A549 (cell line): ENCODE data around the gene RPA1.

Experiments used
- CHD2 ChIP-seq: fragments of 150-350 bp; IDR thresholded peaks from 2 replicates; pipeline ENCODE4 v1.6.1; 2014; ENCODE audit warnings: low read length; ENCODE audit not compliant: partially characterized antibody
- EHMT2 ChIP-seq: fragments of 200-600 bp; sonication (generic); IDR thresholded peaks from 2 replicates; pipeline ENCODE4 v1.6.1; 2016; ENCODE audit warnings: antibody characterized with exemption, low read depth, mild to moderate bottlenecking, moderate library complexity
- EP300 ChIP-seq, 2 experiments: fragments of >200 bp; sonication (Bioruptor Twin); formaldehyde crosslinking; IDR thresholded peaks; 2 replicates in 1 of 2; 3 replicates in 1 of 2; pipeline ENCODE4 v1.6.1; 2016 to 2017
- NFE2L2 ChIP-seq: fragments of 150-350 bp; conservative IDR thresholded peaks from 2 replicates; pipeline ENCODE4 v1.6.1; 2014; ENCODE audit warnings: low read length
- NR3C1 ChIP-seq: fragments of >200 bp; sonication (Bioruptor Twin); formaldehyde crosslinking; IDR thresholded peaks from 3 replicates; pipeline ENCODE4 v1.6.1; 2017
- POLR2A ChIP-seq: IDR thresholded peaks from 2 replicates; pipeline ENCODE4 v1.6.1; 2012; ENCODE audit warnings: mild to moderate bottlenecking, low read length
- POLR2AphosphoS2 ChIP-seq: conservative IDR thresholded peaks from 2 replicates; pipeline ENCODE4 v1.6.1; 2012; ENCODE audit warnings: low read length, improper control_type of control experiment, inconsistent platforms
- RARB ChIP-seq: fragments of 250-450 bp; sonication (Bioruptor Pico); IDR thresholded peaks from 2 replicates; pipeline ENCODE4 v1.8.0; 2021; ENCODE audit warnings: mild to moderate bottlenecking, moderate library complexity
- SMC3 ChIP-seq: fragments of >200 bp; sonication (Bioruptor Twin); formaldehyde crosslinking; IDR thresholded peaks from 3 replicates; pipeline ENCODE4 v1.6.1; 2018; ENCODE audit warnings: inconsistent platforms
- TF ChIP-seq, protein P1 (sequence below): fragments of >200 bp; sonication (Bioruptor Twin); formaldehyde crosslinking; IDR thresholded peaks from 3 replicates; pipeline ENCODE4 v1.5.1; 2016
- TF ChIP-seq, protein P2 (sequence below): fragments of 450-650 bp; IDR thresholded peaks from 2 replicates; pipeline ENCODE4 v1.6.1; 2014; ENCODE audit warnings: antibody characterized with exemption
- TF ChIP-seq, protein P3 (sequence below): fragments of 250-450 bp; sonication (Bioruptor Pico); IDR thresholded peaks from 2 replicates; pipeline ENCODE4 v1.5.0; 2021; ENCODE audit warnings: mild to moderate bottlenecking, moderate library complexity, borderline replicate concordance
- TF ChIP-seq, protein P4 (sequence below): fragments of 150-350 bp; IDR thresholded peaks from 2 replicates; pipeline ENCODE4 v1.6.1; 2014; ENCODE audit warnings: low read depth, mild to moderate bottlenecking, low read length
- TF ChIP-seq, protein P5 (sequence below): fragments of >200 bp; sonication (Bioruptor Twin); formaldehyde crosslinking; IDR thresholded peaks from 3 replicates; pipeline ENCODE4 v1.6.1; 2016

DNA sequence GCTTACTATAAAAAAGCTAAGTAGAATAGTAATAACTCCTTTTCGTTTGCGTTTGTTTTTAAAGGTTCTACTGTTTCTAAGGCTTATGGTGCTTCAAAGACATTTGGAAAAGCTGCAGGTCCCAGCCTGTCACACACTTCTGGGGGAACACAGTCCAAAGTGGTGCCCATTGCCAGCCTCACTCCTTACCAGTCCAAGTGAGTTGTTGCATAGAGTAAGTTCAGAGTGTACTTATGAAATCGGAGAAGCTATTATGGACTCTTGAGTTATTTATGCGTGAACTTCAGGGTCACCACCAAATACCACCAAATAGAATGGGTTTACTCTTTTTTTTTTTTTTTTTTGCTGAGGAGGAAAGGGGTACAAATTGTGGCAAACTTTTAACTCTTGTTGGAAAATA, 45.8 kb downstream of the RPA1 start:
- TF ChIP-seq, protein P1, sequence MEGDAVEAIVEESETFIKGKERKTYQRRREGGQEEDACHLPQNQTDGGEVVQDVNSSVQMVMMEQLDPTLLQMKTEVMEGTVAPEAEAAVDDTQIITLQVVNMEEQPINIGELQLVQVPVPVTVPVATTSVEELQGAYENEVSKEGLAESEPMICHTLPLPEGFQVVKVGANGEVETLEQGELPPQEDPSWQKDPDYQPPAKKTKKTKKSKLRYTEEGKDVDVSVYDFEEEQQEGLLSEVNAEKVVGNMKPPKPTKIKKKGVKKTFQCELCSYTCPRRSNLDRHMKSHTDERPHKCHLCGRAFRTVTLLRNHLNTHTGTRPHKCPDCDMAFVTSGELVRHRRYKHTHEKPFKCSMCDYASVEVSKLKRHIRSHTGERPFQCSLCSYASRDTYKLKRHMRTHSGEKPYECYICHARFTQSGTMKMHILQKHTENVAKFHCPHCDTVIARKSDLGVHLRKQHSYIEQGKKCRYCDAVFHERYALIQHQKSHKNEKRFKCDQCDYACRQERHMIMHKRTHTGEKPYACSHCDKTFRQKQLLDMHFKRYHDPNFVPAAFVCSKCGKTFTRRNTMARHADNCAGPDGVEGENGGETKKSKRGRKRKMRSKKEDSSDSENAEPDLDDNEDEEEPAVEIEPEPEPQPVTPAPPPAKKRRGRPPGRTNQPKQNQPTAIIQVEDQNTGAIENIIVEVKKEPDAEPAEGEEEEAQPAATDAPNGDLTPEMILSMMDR: no peak
- no peak for TF ChIP-seq EP300 (IDR thresholded peaks at IDR 0.05)
- no peak for TF ChIP-seq POLR2AphosphoS2
- TF ChIP-seq, protein P2, sequence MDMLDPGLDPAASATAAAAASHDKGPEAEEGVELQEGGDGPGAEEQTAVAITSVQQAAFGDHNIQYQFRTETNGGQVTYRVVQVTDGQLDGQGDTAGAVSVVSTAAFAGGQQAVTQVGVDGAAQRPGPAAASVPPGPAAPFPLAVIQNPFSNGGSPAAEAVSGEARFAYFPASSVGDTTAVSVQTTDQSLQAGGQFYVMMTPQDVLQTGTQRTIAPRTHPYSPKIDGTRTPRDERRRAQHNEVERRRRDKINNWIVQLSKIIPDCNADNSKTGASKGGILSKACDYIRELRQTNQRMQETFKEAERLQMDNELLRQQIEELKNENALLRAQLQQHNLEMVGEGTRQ: no peak
- TF ChIP-seq NR3C1: no peak
- TF ChIP-seq, protein P3, sequence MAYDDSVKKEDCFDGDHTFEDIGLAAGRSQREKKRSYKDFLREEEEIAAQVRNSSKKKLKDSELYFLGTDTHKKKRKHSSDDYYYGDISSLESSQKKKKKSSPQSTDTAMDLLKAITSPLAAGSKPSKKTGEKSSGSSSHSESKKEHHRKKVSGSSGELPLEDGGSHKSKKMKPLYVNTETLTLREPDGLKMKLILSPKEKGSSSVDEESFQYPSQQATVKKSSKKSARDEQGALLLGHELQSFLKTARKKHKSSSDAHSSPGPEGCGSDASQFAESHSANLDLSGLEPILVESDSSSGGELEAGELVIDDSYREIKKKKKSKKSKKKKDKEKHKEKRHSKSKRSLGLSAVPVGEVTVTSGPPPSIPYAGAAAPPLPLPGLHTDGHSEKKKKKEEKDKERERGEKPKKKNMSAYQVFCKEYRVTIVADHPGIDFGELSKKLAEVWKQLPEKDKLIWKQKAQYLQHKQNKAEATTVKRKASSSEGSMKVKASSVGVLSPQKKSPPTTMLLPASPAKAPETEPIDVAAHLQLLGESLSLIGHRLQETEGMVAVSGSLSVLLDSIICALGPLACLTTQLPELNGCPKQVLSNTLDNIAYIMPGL (CRISPR knock-in tag): no peak
- TF ChIP-seq, protein P4, sequence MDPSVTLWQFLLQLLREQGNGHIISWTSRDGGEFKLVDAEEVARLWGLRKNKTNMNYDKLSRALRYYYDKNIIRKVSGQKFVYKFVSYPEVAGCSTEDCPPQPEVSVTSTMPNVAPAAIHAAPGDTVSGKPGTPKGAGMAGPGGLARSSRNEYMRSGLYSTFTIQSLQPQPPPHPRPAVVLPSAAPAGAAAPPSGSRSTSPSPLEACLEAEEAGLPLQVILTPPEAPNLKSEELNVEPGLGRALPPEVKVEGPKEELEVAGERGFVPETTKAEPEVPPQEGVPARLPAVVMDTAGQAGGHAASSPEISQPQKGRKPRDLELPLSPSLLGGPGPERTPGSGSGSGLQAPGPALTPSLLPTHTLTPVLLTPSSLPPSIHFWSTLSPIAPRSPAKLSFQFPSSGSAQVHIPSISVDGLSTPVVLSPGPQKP: no peak
- no peak for TF ChIP-seq POLR2A
- no peak for TF ChIP-seq NFE2L2
- TF ChIP-seq, protein P5, sequence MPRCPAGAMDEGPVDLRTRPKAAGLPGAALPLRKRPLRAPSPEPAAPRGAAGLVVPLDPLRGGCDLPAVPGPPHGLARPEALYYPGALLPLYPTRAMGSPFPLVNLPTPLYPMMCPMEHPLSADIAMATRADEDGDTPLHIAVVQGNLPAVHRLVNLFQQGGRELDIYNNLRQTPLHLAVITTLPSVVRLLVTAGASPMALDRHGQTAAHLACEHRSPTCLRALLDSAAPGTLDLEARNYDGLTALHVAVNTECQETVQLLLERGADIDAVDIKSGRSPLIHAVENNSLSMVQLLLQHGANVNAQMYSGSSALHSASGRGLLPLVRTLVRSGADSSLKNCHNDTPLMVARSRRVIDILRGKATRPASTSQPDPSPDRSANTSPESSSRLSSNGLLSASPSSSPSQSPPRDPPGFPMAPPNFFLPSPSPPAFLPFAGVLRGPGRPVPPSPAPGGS: no peak
- TF ChIP-seq CHD2: no peak
- TF ChIP-seq RARB (CRISPR knock-in tag): no peak
- TF ChIP-seq EHMT2: no peak
- no peak for TF ChIP-seq SMC3
